Neural cell (in vitro differentiated cells): ENCODE results near the gene ZNF200. TPM values are rescaled to one million over a fixed set of nuclear protein-coding genes. Genes with fewer than 3 reads are reported as not detected.
"Not testable (repeated sequence)": the region's sequence is repeated elsewhere in the genome, so short reads cannot be mapped to it uniquely, and the experiment has no call there.

Experiments
- H2AFZ ChIP-seq: fragments of 200-600, 300-800 bp; sonication (generic), shearing (Covaris generic); 2 replicates; pipeline ENCODE4 v1.6.0; 2014; ENCODE audit warnings: low read depth, mild to moderate bottlenecking, antibody characterized with exemption, low read length, moderate library complexity
- H3F3A ChIP-seq: fragments of 200-600 bp; shearing (Covaris generic); 2 replicates; pipeline ENCODE4 v1.6.1; 2016; ENCODE audit warnings: mild to moderate bottlenecking, moderate library complexity, mixed read lengths, antibody characterized with exemption, low read length; ENCODE audit not compliant: insufficient read depth, poor library complexity, severe bottlenecking
- H3K27ac ChIP-seq: fragments of 200-600, 300-800 bp; sonication (generic), shearing (Covaris generic); 2 replicates; pipeline ENCODE4 v1.5.1; 2014; ENCODE audit warnings: mild to moderate bottlenecking, low read length, moderate library complexity
- H3K27me3 ChIP-seq: fragments of 300-800, 200-600 bp; sonication (generic), shearing (Covaris generic); 2 replicates; pipeline ENCODE4 v1.6.0; 2014; ENCODE audit warnings: mild to moderate bottlenecking, low read depth, low read length, moderate library complexity; ENCODE audit not compliant: insufficient read depth
- H3K36me3 ChIP-seq: fragments of 300-800, 200-600 bp; sonication (generic), shearing (Covaris generic); 2 replicates; pipeline ENCODE4 v1.5.1; 2014; ENCODE audit warnings: mild to moderate bottlenecking, antibody characterized with exemption, low read length, moderate library complexity; ENCODE audit not compliant: insufficient read depth
- H3K4me2 ChIP-seq: fragments of 300-800, 200-600 bp; sonication (generic), shearing (Covaris generic); 2 replicates; pipeline ENCODE4 v1.6.0; 2014; ENCODE audit warnings: mild to moderate bottlenecking, low read length
- H3K4me3 ChIP-seq: fragments of 300-800, 200-600 bp; sonication (generic), shearing (Covaris generic); 2 replicates; pipeline ENCODE4 v1.5.1; 2014; ENCODE audit warnings: mild to moderate bottlenecking, low read length, moderate library complexity
- H3K79me2 ChIP-seq: fragments of 200-600 bp; shearing (Covaris generic); replicated peaks from 2 replicates; pipeline ENCODE4 v1.6.0; 2014; ENCODE audit warnings: mild to moderate bottlenecking, low read length, moderate library complexity; ENCODE audit not compliant: insufficient read depth
- H3K9ac ChIP-seq: fragments of 300-800, 200-600 bp; sonication (generic), shearing (Covaris generic); 2 replicates; pipeline ENCODE4 v1.6.1; 2016; ENCODE audit warnings: mild to moderate bottlenecking, low read length, mixed read lengths
- H3K9me2 ChIP-seq: fragments of 200-600 bp; shearing (Covaris generic); 2 replicates; pipeline ENCODE4 v1.6.1; 2016; ENCODE audit warnings: mild to moderate bottlenecking, low read length, mixed read lengths; ENCODE audit not compliant: insufficient read depth
- H3K9me3 ChIP-seq: fragments of 200-600, 300-800 bp; sonication (generic), shearing (Covaris generic); 2 replicates; pipeline ENCODE4 v1.6.1; 2016; ENCODE audit warnings: mild to moderate bottlenecking, mixed run types, low read length, moderate library complexity, mixed read lengths
- H4K20me1 ChIP-seq: fragments of 200-600 bp; shearing (Covaris generic); 2 replicates; pipeline ENCODE4 v1.6.1; 2016; ENCODE audit warnings: mild to moderate bottlenecking, mixed run types; ENCODE audit not compliant: insufficient read depth
- CTCF ChIP-seq: fragments of 450-650 bp; IDR thresholded peaks from 2 replicates; pipeline ENCODE4 v1.5.1; 2014; ENCODE audit warnings: antibody characterized with exemption, mild to moderate bottlenecking, moderate library complexity; ENCODE audit not compliant: poor library complexity, severe bottlenecking
- EZH2 ChIP-seq: fragments of 200-600, 300-800 bp; shearing (Covaris generic), sonication (generic); IDR thresholded peaks from 2 replicates; pipeline ENCODE4 v1.6.1; 2014; ENCODE audit warnings: antibody characterized with exemption, low read length, borderline replicate concordance, mild to moderate bottlenecking; ENCODE audit not compliant: insufficient read depth, poor library complexity, severe bottlenecking
- MXI1 ChIP-seq: fragments of 450-650 bp; conservative IDR thresholded peaks from 2 replicates; pipeline ENCODE4 v1.6.1; 2014; ENCODE audit warnings: antibody characterized with exemption, mild to moderate bottlenecking; ENCODE audit not compliant: poor library complexity, severe bottlenecking
- POLR2AphosphoS5 ChIP-seq: IDR thresholded peaks from 2 replicates; pipeline ENCODE4 v1.6.1; 2012
- RAD21 ChIP-seq: fragments of 450-650 bp; conservative IDR thresholded peaks from 2 replicates; pipeline ENCODE4 v1.6.1; 2014; ENCODE audit warnings: antibody characterized with exemption, mild to moderate bottlenecking, moderate library complexity
- REST ChIP-seq: IDR thresholded peaks from 2 replicates; pipeline ENCODE4 v1.6.1; 2012; ENCODE audit warnings: borderline replicate concordance
- TAF1 ChIP-seq: IDR thresholded peaks from 2 replicates; pipeline ENCODE4 v1.6.1; 2012; ENCODE audit warnings: low read depth
- polyA plus RNA-seq: library from polyadenylated mRNA; depleted of rRNA; stranded (reverse); fragments of >200 nt; gene quantifications from 2 replicates; pipeline ENCODE4 v1.2.3, GENCODE V29; 2014

The ZNF200 gene
- polyA plus RNA-seq, 1 donor from 2014 or later, result 20.8 TPM

GRCh38 chr16:3183445-3184139, 51.4 kb downstream of the ZNF200 start:
- H3K4me3 ChIP-seq, result peak overlapping the region; percentile 66
- H3K27ac ChIP-seq, result no peak overlapping the region
- H4K20me1 ChIP-seq, result no peaks in the 10 kb centered on the region
- no peak overlapping the region for H3K9ac ChIP-seq
- no peak overlapping the region for H2AFZ ChIP-seq
- H3K4me2 ChIP-seq, result peak overlapping the region; percentile 44
- no peaks in the 10 kb centered on the region for H3K36me3 ChIP-seq
- TF ChIP-seq TAF1 (no peak), REST (no peak), EZH2 (no peak), CTCF (no peak), MXI1 (no peak), RAD21 (peak; percentile 4), POLR2AphosphoS5 (no peak)
- no peaks in the 10 kb centered on the region for H3K79me2 ChIP-seq
- H3K27me3 ChIP-seq, result peaks cover 95% of the 10 kb centered on the region
- no peaks in the 10 kb centered on the region for H3K9me2 ChIP-seq
- no peaks in the 10 kb centered on the region for H3F3A ChIP-seq
- H3K9me3 ChIP-seq, result no peaks in the 10 kb centered on the region

GRCh38 chr16:3182608-3183444, 52.1 kb downstream of the ZNF200 start:
- TF ChIP-seq RAD21 (peak; percentile 10), CTCF (peak; percentile 25), TAF1 (no peak)
- Histone ChIP-seq H3K9me2 (no peaks in the 10 kb centered on the region), H3K4me3 (peak overlapping the region; percentile 66), H3F3A (no peaks in the 10 kb centered on the region), H3K9ac (no peak overlapping the region), H3K4me2 (peak overlapping the region; percentile 44), H3K79me2 (no peaks in the 10 kb centered on the region), H3K27ac (no peak overlapping the region), H2AFZ (no peak overlapping the region), H4K20me1 (no peaks in the 10 kb centered on the region), H3K36me3 (no peaks in the 10 kb centered on the region), H3K27me3 (peaks cover 93% of the 10 kb centered on the region), H3K9me3 (no peaks in the 10 kb centered on the region)

- not testable (repeated sequence) for H3F3A ChIP-seq, H3K36me3 ChIP-seq, H4K20me1 ChIP-seq, H3K4me2 ChIP-seq, H3K27ac ChIP-seq, H2AFZ ChIP-seq, H3K9ac ChIP-seq, H3K9me2 ChIP-seq, H3K9me3 ChIP-seq, H3K79me2 ChIP-seq
- peak overlapping the region; percentile 66 for H3K4me3 ChIP-seq
- peaks cover 95% of the 10 kb centered on the region for H3K27me3 ChIP-seq
Measured at GRCh38 chr16:3182293-3182607, 52.7 kb downstream of the ZNF200 start.
